ENCODE data around the gene HPSE2. TPM values are rescaled to one million over a fixed set of nuclear protein-coding genes. Genes with fewer than 3 reads are reported as not detected.

HPSE2 gene
- polyA plus RNA-seq, 1 experiment, result not detected

DNA sequence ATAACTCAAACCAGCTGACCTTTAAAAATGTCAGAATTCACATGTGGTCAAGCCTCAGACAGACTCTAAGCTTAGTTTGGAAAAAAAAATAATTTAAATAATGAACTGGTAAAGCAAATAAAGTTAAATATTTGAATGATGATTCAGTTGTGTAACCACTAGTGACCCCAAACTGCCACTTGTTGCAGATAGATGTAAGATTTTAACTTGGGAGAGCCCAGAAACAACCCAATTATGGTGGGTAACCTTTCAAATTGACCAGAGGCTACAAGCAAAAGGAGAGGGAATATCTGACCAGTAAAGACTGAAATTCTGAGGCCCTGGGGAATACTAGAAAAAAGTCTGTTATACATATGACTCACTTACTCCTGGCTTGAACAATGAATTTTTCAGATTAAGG lies 268.1 kb downstream of the HPSE2 start:
- no peak for DNase-seq (ENCODE audit: low read depth, low spot score)
- Histone ChIP-seq H3K9me3 (ENCODE audit: control insufficient read depth, insufficient read depth, low read length) (no peaks in the 10 kb centered on the region), H3K27ac (ENCODE audit: low read depth, low read length) (no peak overlapping the region), H3K4me3 (ENCODE audit: low read depth, low read length) (no peak overlapping the region), H3K27me3 (ENCODE audit: control insufficient read depth, insufficient read depth, low read length) (no peaks in the 10 kb centered on the region)
- CTCF ChIA-PET, result interaction anchor here (1.1 kb wide), 1 partner anchor 22 kb away, joined by 3 read pairs; no protein-coding TSS in a partner anchor
- POLR2A ChIA-PET, result interaction anchor here (0.8 to 2.4 kb wide), 2 partner anchors 9 to 47 kb away, joined by 3 to 10 read pairs; no protein-coding TSS in a partner anchor
- TF ChIP-seq CTCF (IDR thresholded peaks at IDR 0.05; ENCODE audit: low read depth, low read length), result no peak

GRCh38 chr10:98963608-98964007 lies 272.0 kb downstream of the HPSE2 start:
- Histone ChIP-seq H3K4me3 (ENCODE audit: low read depth, low read length) (no peak overlapping the region), H3K27me3 (ENCODE audit: control insufficient read depth, insufficient read depth, low read length) (no peaks in the 10 kb centered on the region), H3K9me3 (ENCODE audit: control insufficient read depth, insufficient read depth, low read length) (no peaks in the 10 kb centered on the region), H3K27ac (ENCODE audit: low read depth, low read length) (no peak overlapping the region)
- CTCF ChIA-PET, result no interaction called here
- POLR2A ChIA-PET, result no interaction called here
- no peak for DNase-seq (ENCODE audit: low read depth, low spot score)
- no peak for TF ChIP-seq CTCF (IDR thresholded peaks at IDR 0.05; ENCODE audit: low read depth, low read length)

DNA sequence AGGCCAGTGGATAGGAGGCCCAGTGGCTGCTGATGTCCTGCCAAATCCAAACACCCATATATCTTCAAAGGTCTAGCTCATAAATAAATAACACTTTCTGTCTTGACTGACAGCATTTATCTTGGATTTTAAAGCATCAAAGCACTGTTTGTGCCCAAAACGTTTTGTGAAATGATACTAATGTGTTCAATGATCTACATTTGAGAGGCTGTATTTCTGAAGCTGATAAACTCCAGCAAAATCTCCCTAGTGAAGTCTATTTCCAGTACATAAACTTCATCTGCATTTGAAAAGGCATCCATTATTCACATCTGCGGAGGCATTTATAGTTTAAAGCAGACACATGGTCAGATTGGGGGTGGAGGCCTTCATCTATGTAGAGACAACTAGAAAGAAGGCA lies 276.3 kb downstream of the HPSE2 start:
- Histone ChIP-seq H3K4me3 (ENCODE audit: low read depth, low read length) (no peak overlapping the region), H3K27ac (ENCODE audit: low read depth, low read length) (no peak overlapping the region), H3K27me3 (ENCODE audit: control insufficient read depth, insufficient read depth, low read length) (no peaks in the 10 kb centered on the region), H3K9me3 (ENCODE audit: control insufficient read depth, insufficient read depth, low read length) (no peaks in the 10 kb centered on the region)
- no peak for TF ChIP-seq CTCF (IDR thresholded peaks at IDR 0.05; ENCODE audit: low read depth, low read length)
- no peak for DNase-seq (ENCODE audit: low read depth, low spot score)
- ChIA-PET POLR2A (no interaction called here), CTCF (no interaction called here)

DNA sequence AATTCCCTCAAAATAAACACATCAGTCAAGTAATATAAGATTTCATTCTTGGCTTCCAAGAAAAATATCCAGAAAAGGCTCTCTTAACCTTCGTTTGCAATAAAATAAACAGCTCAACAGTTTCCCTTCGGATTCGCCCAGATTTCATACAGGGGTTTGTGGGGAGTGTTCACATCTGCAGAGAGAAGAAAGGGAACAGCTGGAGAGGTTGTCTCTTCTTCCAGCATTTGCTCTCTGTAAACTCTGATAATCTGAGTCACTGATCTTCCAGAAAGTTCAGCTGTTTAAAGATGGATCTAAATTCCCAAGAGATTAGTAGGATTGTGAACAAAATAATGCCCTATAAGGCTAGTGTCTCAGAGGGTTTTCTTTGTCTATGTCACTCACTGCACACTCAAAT lies 277.9 kb downstream of the HPSE2 start:
- DNase-seq (ENCODE audit: low read depth, low spot score), result peak; percentile 59
- no peak overlapping the region for H3K4me3 ChIP-seq (ENCODE audit: low read depth, low read length)
- POLR2A ChIA-PET, result interaction anchor here (0.6 to 1.9 kb wide), 4 partner anchors 9 to 497 kb away, joined by 3 to 10 read pairs (median 4); no protein-coding TSS in a partner anchor
- no peak for TF ChIP-seq CTCF (IDR thresholded peaks at IDR 0.05; ENCODE audit: low read depth, low read length)
- CTCF ChIA-PET, result interaction anchor here (0.7 kb wide), 1 partner anchor 54 kb away, joined by 3 read pairs; no protein-coding TSS in a partner anchor
- H3K9me3 ChIP-seq (ENCODE audit: control insufficient read depth, insufficient read depth, low read length), result no peaks in the 10 kb centered on the region
- no peaks in the 10 kb centered on the region for H3K27me3 ChIP-seq (ENCODE audit: control insufficient read depth, insufficient read depth, low read length)
- H3K27ac ChIP-seq (ENCODE audit: low read depth, low read length), result no peak overlapping the region

DNA sequence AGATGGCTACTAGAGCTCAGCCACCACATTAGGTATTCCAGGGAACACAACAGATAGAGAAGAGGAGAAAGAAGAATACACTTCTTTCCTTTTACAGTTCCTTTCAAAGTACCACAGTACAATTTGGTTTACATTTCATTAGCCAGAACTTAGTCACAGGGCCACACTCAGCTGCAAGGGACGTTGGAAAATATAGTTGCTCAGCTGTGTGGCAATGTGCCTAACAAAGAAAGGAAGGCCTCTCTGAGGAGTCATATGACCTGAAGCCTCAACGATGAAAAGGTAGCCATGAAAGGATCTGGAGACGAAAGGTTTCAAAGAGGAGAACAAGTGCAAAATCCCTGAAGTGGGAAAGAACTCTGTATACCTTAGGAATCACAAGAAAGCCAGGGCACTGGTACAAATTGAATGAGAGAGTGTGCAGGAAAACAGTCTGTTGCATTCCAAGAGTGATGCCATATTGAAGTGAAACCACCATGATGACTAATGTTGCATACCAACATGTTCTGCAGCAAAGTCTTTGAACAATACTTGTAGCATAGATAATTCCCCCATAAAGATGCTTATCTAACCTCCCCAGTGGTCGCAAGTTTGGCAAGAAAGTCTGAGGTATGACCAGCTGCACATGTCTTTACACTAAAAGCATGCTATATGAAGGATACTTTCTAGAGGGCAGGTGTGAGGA lies 278.9 kb downstream of the HPSE2 start:
- H3K27me3 ChIP-seq (ENCODE audit: control insufficient read depth, insufficient read depth, low read length), result no peaks in the 10 kb centered on the region
- H3K27ac ChIP-seq (ENCODE audit: low read depth, low read length), result peak overlapping the region; percentile 60
- CTCF ChIA-PET, result no interaction called here
- H3K9me3 ChIP-seq (ENCODE audit: control insufficient read depth, insufficient read depth, low read length), result no peaks in the 10 kb centered on the region
- POLR2A ChIA-PET, result interaction anchor here (1.1 to 1.4 kb wide), 2 partner anchors 37 to 496 kb away, joined by 3 to 4 read pairs; no protein-coding TSS in a partner anchor
- no peak for DNase-seq (ENCODE audit: low read depth, low spot score)
- no peak for TF ChIP-seq CTCF (IDR thresholded peaks at IDR 0.05; ENCODE audit: low read depth, low read length)
- H3K4me3 ChIP-seq (ENCODE audit: low read depth, low read length), result no peak overlapping the region

Data from AG04450 (cell line).